Lower lobe of right lung (tissue), 2 donors: ENCODE data around the gene LTBP3. TPM values are rescaled to one million over a fixed set of nuclear protein-coding genes. Genes with fewer than 3 reads are reported as not detected.

Experiments
- ATAC-seq, 2 donors: fragments of 200-7000 bp; cut with Tn5 transposase; one replicate each; pipeline ENCODE4 v1.9.1; 2020 to 2022; ENCODE audit warnings: mild to moderate bottlenecking in 2 of 2, moderate library complexity in 2 of 2
- DNase-seq: peaks from one replicate; pipeline ENCODE4 v3.0.0-alpha.2; 2020
- H3K27ac ChIP-seq: fragments of 200-600 bp; one replicate; pipeline ENCODE4 v1.8.0; 2022
- H3K27me3 ChIP-seq: fragments of 200-600 bp; one replicate; pipeline ENCODE4 v1.8.0; 2022; ENCODE audit warnings: low read depth
- H3K36me3 ChIP-seq: fragments of 200-600 bp; one replicate; pipeline ENCODE4 v1.8.0; 2022; ENCODE audit warnings: mild to moderate bottlenecking
- H3K4me1 ChIP-seq: fragments of 200-600 bp; one replicate; pipeline ENCODE4 v1.8.0; 2022
- H3K4me3 ChIP-seq: fragments of 200-600 bp; one replicate; pipeline ENCODE4 v1.8.0; 2022; ENCODE audit warnings: mild to moderate bottlenecking
- H3K9me3 ChIP-seq: fragments of 200-600 bp; one replicate; pipeline ENCODE4 v1.8.0; 2022
- CTCF ChIP-seq: fragments of 200-600 bp; IDR thresholded peaks from one replicate; pipeline ENCODE4 v1.8.0; 2022; ENCODE audit warnings: antibody characterized with exemption, mild to moderate bottlenecking
- intact Hi-C: fragments of 100-400 bp; cut with DNase I; formaldehyde crosslinking; loops from one replicate; pipeline ENCODE4 v1.11.0; 2022
- total RNA-seq: library from RNA; stranded (reverse); fragmentation: NEBNext Ultra II Directional; extraction: Animal tissue kit (Norgen Biotek cat#: 25700); gene quantifications from one replicate; pipeline ENCODE4 v1.2.1, GENCODE V29; 2021
- donor health status: DM: no; HTN: yes; CAD: no; lungs with severe emphysema.

LTBP3 gene
- total RNA-seq, 1 donor from 2014 or later, result 98.7 TPM

GRCh38 chr11:65576232-65576866, 18.2 kb upstream of the LTBP3 start:
- H3K4me3 ChIP-seq, result peak overlapping the region; percentile 81
- peaks cover 21% of the 10 kb centered on the region for H3K36me3 ChIP-seq
- H3K9me3 ChIP-seq, result no peaks in the 10 kb centered on the region
- TF ChIP-seq CTCF, result no peak
- no peaks in the 10 kb centered on the region for H3K27me3 ChIP-seq
- H3K4me1 ChIP-seq, result peaks cover 59% of the 10 kb centered on the region
- H3K27ac ChIP-seq, result peak overlapping the region; percentile 94
- intact Hi-C loops, result no loop called here
- ATAC-seq (peak in 1 of 2 donors; percentile 0), DNase-seq (peak; percentile 77)

GRCh38 chr11:65575568-65576231, 17.5 kb upstream of the LTBP3 start, which contains the start of gene EHBP1L1:
EHBP1L1 (plus strand) TSS chr11:65576053; CDS start chr11:65576303, 250 bp downstream.
- H3K27me3 ChIP-seq, result no peaks in the 10 kb centered on the region
- ATAC-seq (peak; percentile 46 to 49), DNase-seq (peak; percentile 86)
- no peaks in the 10 kb centered on the region for H3K9me3 ChIP-seq
- no peak for TF ChIP-seq CTCF
- H3K27ac ChIP-seq, result peak within 1 kb of the TSS; percentile 94
- H3K36me3 ChIP-seq, result peaks cover 15% of the 10 kb centered on the region
- peaks cover 65% of the 10 kb centered on the region for H3K4me1 ChIP-seq
- H3K4me3 ChIP-seq, result peak within 1 kb of the TSS; percentile 81
- intact Hi-C loops, result no loop called here

- ATAC-seq, result no peak
- Histone ChIP-seq H3K27me3 (no peaks in the 10 kb centered on the region), H3K4me1 (peaks cover 65% of the 10 kb centered on the region), H3K9me3 (no peaks in the 10 kb centered on the region), H3K36me3 (peaks cover 8% of the 10 kb centered on the region), H3K4me3 (peak overlapping the region; percentile 81), H3K27ac (peak overlapping the region; percentile 94)
- DNase-seq, result no peak
- intact Hi-C loops, result no loop called here
- TF ChIP-seq CTCF, result no peak
These were observed 16.8 kb upstream of the LTBP3 start for GRCh38 chr11:65574811-65575567.

DNA sequence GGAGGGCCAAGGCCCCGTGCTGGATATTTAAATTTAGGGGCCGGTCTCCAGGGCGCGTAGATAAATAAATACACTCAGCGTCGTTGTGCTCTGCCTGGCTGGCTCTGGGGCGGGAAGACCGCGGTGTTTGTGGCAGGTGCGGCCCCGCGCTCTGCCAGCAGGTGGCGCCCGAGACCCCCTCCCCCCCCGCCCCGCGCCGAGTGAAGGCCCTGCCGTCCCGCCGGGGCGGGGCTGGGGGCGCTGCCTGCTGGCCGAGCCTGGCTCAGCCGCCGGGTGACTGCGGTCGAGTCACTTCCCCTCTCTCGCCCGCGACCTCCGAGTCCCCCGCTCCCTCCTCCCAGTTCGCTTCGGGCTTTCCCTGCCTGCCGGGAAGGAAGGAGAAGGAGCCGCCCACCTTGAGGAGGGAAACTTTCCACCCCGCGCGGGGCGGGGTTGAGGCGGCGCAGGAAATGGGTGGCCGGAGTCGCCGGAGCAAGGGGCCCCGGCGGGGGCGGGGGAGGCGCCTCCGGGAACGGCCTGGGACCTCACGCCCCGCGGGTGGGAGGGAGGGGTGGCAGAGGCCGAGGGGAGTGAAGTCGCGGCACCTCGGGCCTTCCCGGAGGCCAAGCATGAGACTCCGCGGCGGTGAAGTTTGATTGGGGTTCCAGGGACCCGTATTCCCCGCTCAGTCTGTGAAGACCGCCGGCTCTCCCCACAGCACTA, 16.1 kb upstream of the LTBP3 start:
- H3K27me3 ChIP-seq, result no peaks in the 10 kb centered on the region
- H3K4me1 ChIP-seq, result peaks cover 67% of the 10 kb centered on the region
- ATAC-seq (peak; percentile 66 to 79), DNase-seq (peak; percentile 96)
- TF ChIP-seq CTCF, result peak; percentile 99
- H3K36me3 ChIP-seq, result peaks cover under 1% of the 10 kb centered on the region
- no peaks in the 10 kb centered on the region for H3K9me3 ChIP-seq
- intact Hi-C loops, result no loop called here
- peak overlapping the region; percentile 81 for H3K4me3 ChIP-seq
- H3K27ac ChIP-seq, result peak overlapping the region; percentile 94
